ENCODE data around the gene MRPL43. TPM values are rescaled to one million over a fixed set of nuclear protein-coding genes. Genes with fewer than 3 reads are reported as not detected.
A peak's percentile ranks its signal among the peaks of the same experiment; 100 is the strongest.

MRPL43 gene
- total and polyA plus RNA-seq, 3 experiments from 2014 or later = 62.5 to 129 (median 62.8) TPM

DNA sequence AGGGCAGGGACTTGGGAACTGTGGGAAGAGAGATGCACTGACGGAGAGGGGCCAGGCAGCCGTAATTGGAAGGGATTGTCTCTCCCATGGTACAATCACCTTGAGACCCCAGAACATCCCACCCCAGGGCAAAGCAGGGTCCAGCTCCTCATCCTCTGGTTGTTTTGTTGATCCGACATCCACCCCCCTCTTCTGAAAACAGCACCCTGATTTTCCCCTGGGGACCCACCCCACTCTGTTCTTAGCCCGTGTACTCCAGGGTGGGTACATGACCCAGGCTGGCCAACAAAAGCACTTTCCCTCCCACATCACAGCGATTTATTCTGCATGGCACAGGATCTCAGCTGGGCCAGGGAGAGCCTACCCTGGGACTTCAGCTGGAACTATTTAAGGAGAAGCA lies 29.5 kb upstream of the MRPL43 start:
- Histone ChIP-seq H3K27me3 (ENCODE audit: insufficient read depth, low read length, poor library complexity, severe bottlenecking) (peaks cover 20% of the 10 kb centered on the region), H3K9me3 (ENCODE audit: low read length) (no peaks in the 10 kb centered on the region), H3K4me1 (ENCODE audit: insufficient read depth, low read length) (peaks cover 13% of the 10 kb centered on the region), H3K27ac (ENCODE audit: low read depth, low read length) (no peak overlapping the region), H3K4me3 (ENCODE audit: low read length) (no peak overlapping the region), H3K36me3 (ENCODE audit: insufficient read depth, low read length) (no peaks in the 10 kb centered on the region)
- CTCF ChIA-PET = interaction anchor here (1.2 to 6.9 kb wide), 6 partner anchors 11 to 69 kb away, joined by 3 to 98 read pairs (median 13); partner anchors contain the start of genes LZTS2, PDZD7, SEMA4G and SFXN3
- H3K27ac Mint-ChIP-seq = no peak overlapping the region
- H3K4me3 Mint-ChIP-seq = no peak overlapping the region
- peaks cover 0 to 4% (median 2%) of the 10 kb centered on the region in 3 donors for H3K36me3 Mint-ChIP-seq
- POLR2A ChIA-PET = interaction anchor here (0.7 kb wide), 1 partner anchor 11 kb away, joined by 3 read pairs; no protein-coding TSS in a partner anchor
- DNase-seq = no peak
- peaks cover 38 to 49% of the 10 kb centered on the region in 2 donors for H3K27me3 Mint-ChIP-seq
- no peaks in the 10 kb centered on the region for H3K9me3 Mint-ChIP-seq
- peaks cover 9 to 19% (median 17%) of the 10 kb centered on the region in 3 donors for H3K4me1 Mint-ChIP-seq

DNA sequence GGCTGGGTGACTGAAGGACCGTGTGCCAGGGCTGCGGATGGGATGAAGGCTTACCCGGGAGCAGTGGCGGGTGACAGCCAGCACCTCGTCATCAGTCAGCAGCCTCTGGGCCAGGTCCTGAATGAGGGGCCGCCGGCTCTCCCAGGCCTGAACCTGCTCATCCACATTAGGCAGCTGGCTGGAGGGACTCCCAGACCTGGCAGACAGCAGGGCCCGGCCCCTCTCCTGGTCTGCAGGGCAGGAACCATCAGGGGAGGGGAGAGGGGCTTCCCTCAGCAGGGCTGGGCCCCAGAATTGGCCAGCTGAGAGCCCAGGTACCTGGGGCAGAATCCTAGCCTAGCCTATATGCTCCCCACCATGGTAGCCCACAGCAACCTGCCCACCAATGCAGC lies 28.3 kb upstream of the MRPL43 start:
- POLR2A ChIA-PET = interaction anchor here (0.9 kb wide), 1 partner anchor 15 kb away, joined by 3 read pairs; the partner anchor contains the start of genes PDZD7 and SFXN3
- no peaks in the 10 kb centered on the region for H3K36me3 ChIP-seq (ENCODE audit: insufficient read depth, low read length)
- Mint-ChIP-seq H3K27ac (no peak overlapping the region), H3K27me3 (peaks cover 35 to 42% of the 10 kb centered on the region in 2 donors), H3K4me1 (peaks cover 9 to 19% (median 17%) of the 10 kb centered on the region in 3 donors), H3K9me3 (no peaks in the 10 kb centered on the region), H3K4me3 (no peak overlapping the region), H3K36me3 (peaks cover 0 to 4% (median 2%) of the 10 kb centered on the region in 3 donors)
- DNase-seq = no peak
- H3K4me3 ChIP-seq (ENCODE audit: low read length) = no peak overlapping the region
- H3K4me1 ChIP-seq (ENCODE audit: insufficient read depth, low read length) = peaks cover 13% of the 10 kb centered on the region
- peaks cover 20% of the 10 kb centered on the region for H3K27me3 ChIP-seq (ENCODE audit: insufficient read depth, low read length, poor library complexity, severe bottlenecking)
- CTCF ChIA-PET = interaction anchor here (0.7 to 6.9 kb wide), 10 partner anchors 11 to 51 kb away, joined by 3 to 98 read pairs (median 8); partner anchors contain the start of genes KAZALD1, LZTS2, PDZD7 and SFXN3
- no peak overlapping the region for H3K27ac ChIP-seq (ENCODE audit: low read depth, low read length)
- no peaks in the 10 kb centered on the region for H3K9me3 ChIP-seq (ENCODE audit: low read length)

- POLR2A ChIA-PET = no interaction called here
- peaks cover 20% of the 10 kb centered on the region for H3K27me3 ChIP-seq (ENCODE audit: insufficient read depth, low read length, poor library complexity, severe bottlenecking)
- no peak for DNase-seq
- H3K4me1 ChIP-seq (ENCODE audit: insufficient read depth, low read length) = peaks cover 13% of the 10 kb centered on the region
- Mint-ChIP-seq H3K27me3 (peaks cover 31 to 39% of the 10 kb centered on the region in 2 donors), H3K27ac (no peak overlapping the region), H3K9me3 (no peaks in the 10 kb centered on the region), H3K36me3 (peaks cover 0 to 4% (median 2%) of the 10 kb centered on the region in 3 donors), H3K4me1 (peaks cover 9 to 19% (median 17%) of the 10 kb centered on the region in 3 donors), H3K4me3 (no peak overlapping the region)
- CTCF ChIA-PET = interaction anchor here (0.6 to 6.9 kb wide), 27 partner anchors 11 to 479 kb away, joined by 3 to 98 read pairs (median 5); partner anchors contain the start of genes HIF1AN, KAZALD1, LZTS2 and MRPL43
- H3K36me3 ChIP-seq (ENCODE audit: insufficient read depth, low read length) = no peaks in the 10 kb centered on the region
- H3K27ac ChIP-seq (ENCODE audit: low read depth, low read length) = no peak overlapping the region
- H3K9me3 ChIP-seq (ENCODE audit: low read length) = no peaks in the 10 kb centered on the region
- H3K4me3 ChIP-seq (ENCODE audit: low read length) = no peak overlapping the region
These were observed 27.8 kb upstream of the MRPL43 start for GRCh38 chr10:101014966-101015581.

DNA sequence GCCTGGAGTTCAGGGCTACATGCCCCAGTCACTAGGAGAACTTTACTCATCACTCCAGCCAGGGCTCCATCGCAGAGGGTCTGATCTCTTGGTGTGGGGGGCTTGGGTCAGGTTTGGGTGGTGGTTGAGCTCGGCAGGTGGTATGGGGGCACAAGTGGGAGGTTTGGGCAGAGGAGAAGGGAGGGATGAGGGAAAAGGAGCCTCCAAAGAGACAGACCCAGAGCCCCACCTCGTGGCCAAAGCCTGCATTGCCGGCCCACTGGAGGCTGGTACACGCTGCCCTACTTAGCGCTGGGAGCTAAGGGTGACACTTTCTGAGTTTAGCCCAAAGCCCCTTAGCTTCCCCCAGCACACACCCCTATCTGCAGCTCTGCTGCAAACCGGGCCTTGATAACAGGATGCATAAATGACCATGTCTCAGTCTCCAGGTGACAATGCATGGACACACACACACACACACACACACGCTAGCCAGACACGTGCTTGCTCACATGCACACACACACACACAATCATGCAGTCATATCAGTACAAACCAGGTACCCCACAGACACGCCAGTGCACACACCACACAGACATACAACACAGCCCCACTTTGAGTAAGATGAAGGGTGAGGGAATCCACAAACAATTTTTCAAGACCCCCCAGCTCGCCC lies 27.1 kb upstream of the MRPL43 start:
- Mint-ChIP-seq H3K27me3 (peaks cover 30 to 36% of the 10 kb centered on the region in 2 donors), H3K4me3 (no peak overlapping the region), H3K36me3 (peaks cover 0 to 4% (median 2%) of the 10 kb centered on the region in 3 donors), H3K27ac (no peak overlapping the region), H3K9me3 (no peaks in the 10 kb centered on the region), H3K4me1 (peaks cover 9 to 19% (median 17%) of the 10 kb centered on the region in 3 donors)
- ChIA-PET POLR2A (no interaction called here), CTCF (interaction anchor here (0.6 to 6.9 kb wide), 24 partner anchors 10 to 479 kb away, joined by 3 to 98 read pairs (median 5); partner anchors contain the start of genes HIF1AN, KAZALD1, LZTS2 and MRPL43)
- Histone ChIP-seq H3K27me3 (ENCODE audit: insufficient read depth, low read length, poor library complexity, severe bottlenecking) (peaks cover 20% of the 10 kb centered on the region), H3K4me1 (ENCODE audit: insufficient read depth, low read length) (peaks cover 13% of the 10 kb centered on the region), H3K27ac (ENCODE audit: low read depth, low read length) (no peak overlapping the region), H3K36me3 (ENCODE audit: insufficient read depth, low read length) (no peaks in the 10 kb centered on the region), H3K9me3 (ENCODE audit: low read length) (no peaks in the 10 kb centered on the region), H3K4me3 (ENCODE audit: low read length) (no peak overlapping the region)
- DNase-seq = peak; percentile 65 to 78 (median 70)

GRCh38 chr10:101013365-101013825 lies 26.1 kb upstream of the MRPL43 start:
- Mint-ChIP-seq H3K36me3 (peaks cover 0 to 4% (median 2%) of the 10 kb centered on the region in 3 donors), H3K4me1 (peaks cover 9 to 17% (median 17%) of the 10 kb centered on the region in 3 donors), H3K27me3 (peaks cover 28 to 32% of the 10 kb centered on the region in 2 donors), H3K4me3 (no peak overlapping the region), H3K27ac (peak overlapping the region in 2 of 8 donors; percentile 11 to 69), H3K9me3 (no peaks in the 10 kb centered on the region)
- Histone ChIP-seq H3K4me3 (ENCODE audit: low read length) (no peak overlapping the region), H3K27me3 (ENCODE audit: insufficient read depth, low read length, poor library complexity, severe bottlenecking) (peaks cover 18% of the 10 kb centered on the region), H3K36me3 (ENCODE audit: insufficient read depth, low read length) (no peaks in the 10 kb centered on the region), H3K27ac (ENCODE audit: low read depth, low read length) (no peak overlapping the region), H3K4me1 (ENCODE audit: insufficient read depth, low read length) (peaks cover 13% of the 10 kb centered on the region), H3K9me3 (ENCODE audit: low read length) (no peaks in the 10 kb centered on the region)
- POLR2A ChIA-PET = interaction anchor here (0.6 kb wide), 1 partner anchor 155 kb away, joined by 4 read pairs; no protein-coding TSS in a partner anchor
- CTCF ChIA-PET = interaction anchor here (1.3 to 6.9 kb wide), 12 partner anchors 9 to 478 kb away, joined by 3 to 98 read pairs (median 6); partner anchors contain the start of genes HIF1AN, LZTS2, MRPL43 and SLF2
- no peak for DNase-seq

DNA sequence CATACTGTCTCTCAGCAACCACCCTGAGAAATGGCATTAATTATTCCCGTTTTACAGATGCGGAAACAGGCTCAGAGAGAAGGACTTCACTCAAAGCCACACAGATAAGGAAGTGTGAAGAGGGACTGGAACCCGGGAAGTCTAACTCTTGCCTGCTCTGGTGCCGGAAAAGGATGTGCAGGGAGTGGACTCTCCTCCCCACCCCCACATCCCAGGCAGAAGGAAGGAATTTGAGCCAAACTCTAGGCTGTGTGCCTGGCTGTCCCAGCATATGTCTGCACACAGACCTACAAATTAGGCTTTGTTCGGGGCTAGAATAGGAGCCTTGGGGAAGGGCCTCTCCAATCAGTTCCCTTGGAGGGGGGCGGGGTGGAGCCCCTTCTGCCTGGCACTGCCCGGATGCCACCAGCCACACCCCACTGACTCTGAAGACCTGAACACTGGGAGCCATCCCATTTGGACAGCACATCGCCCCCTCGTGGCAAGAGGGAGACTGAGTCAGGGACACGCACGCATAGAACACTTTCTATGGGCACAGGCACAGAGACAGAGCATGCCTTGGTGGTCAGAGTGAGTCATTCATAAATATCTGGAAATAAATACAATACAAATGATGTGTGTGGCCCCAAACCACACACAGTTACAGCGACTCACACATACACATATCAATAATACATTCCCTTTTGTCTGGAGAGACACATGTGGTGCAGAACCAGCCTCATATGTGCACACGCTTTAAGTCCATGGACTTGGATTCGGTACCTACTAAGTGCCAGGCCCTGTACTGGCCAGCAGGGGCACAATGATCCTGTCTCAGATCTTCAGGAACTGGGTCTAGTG lies 25.4 kb upstream of the MRPL43 start:
- peak; percentile 50 to 86 (median 66) for DNase-seq
- no peaks in the 10 kb centered on the region for H3K36me3 ChIP-seq (ENCODE audit: insufficient read depth, low read length)
- Mint-ChIP-seq H3K4me1 (peaks cover 9 to 17% (median 16%) of the 10 kb centered on the region in 3 donors), H3K27ac (peak overlapping the region in 2 of 8 donors; percentile 11 to 69), H3K4me3 (no peak overlapping the region), H3K36me3 (peaks cover 0 to 4% (median 2%) of the 10 kb centered on the region in 3 donors), H3K9me3 (no peaks in the 10 kb centered on the region), H3K27me3 (peaks cover 26 to 29% of the 10 kb centered on the region in 2 donors)
- H3K4me1 ChIP-seq (ENCODE audit: insufficient read depth, low read length) = peaks cover 13% of the 10 kb centered on the region
- ChIA-PET POLR2A (no interaction called here), CTCF (interaction anchor here (1.4 to 7.0 kb wide), 3 partner anchors 10 to 15 kb away, joined by 3 to 64 read pairs (median 7); partner anchors contain the start of gene LZTS2)
- H3K4me3 ChIP-seq (ENCODE audit: low read length) = no peak overlapping the region
- H3K27ac ChIP-seq (ENCODE audit: low read depth, low read length) = no peak overlapping the region
- H3K9me3 ChIP-seq (ENCODE audit: low read length) = no peaks in the 10 kb centered on the region
- peaks cover 14% of the 10 kb centered on the region for H3K27me3 ChIP-seq (ENCODE audit: insufficient read depth, low read length, poor library complexity, severe bottlenecking)

All from CD8-positive, alpha-beta memory T cell (primary cell).